HepG2 (cell line): ENCODE measurements around the gene RTN4RL2. TPM values are rescaled to one million over a fixed set of nuclear protein-coding genes. Genes with fewer than 3 reads are reported as not detected.
A peak's percentile ranks its signal among the peaks of the same experiment; 100 is the strongest.

Experiments
- ERF ChIP-seq: IDR thresholded peaks from 2 replicates; pipeline ENCODE4 v1.6.1; 2018; ENCODE audit warnings: missing biosample characterization, missing genetic modification reagents
- HMG20B ChIP-seq: conservative IDR thresholded peaks from 2 replicates; pipeline ENCODE4 v1.6.1; 2016; ENCODE audit warnings: missing genetic modification reagents, missing compliant biosample characterization
- NCOA5 ChIP-seq: sonication (generic); formaldehyde crosslinking; IDR thresholded peaks from 2 replicates; pipeline ENCODE4 v1.4.0; 2020; ENCODE audit warnings: missing genetic modification reagents
- NFATC3 ChIP-seq: sonication (generic); formaldehyde crosslinking; IDR thresholded peaks from 2 replicates; pipeline ENCODE4 v1.5.1; 2020; ENCODE audit warnings: mild to moderate bottlenecking, missing genetic modification reagents
- TEF ChIP-seq: sonication (generic); formaldehyde crosslinking; IDR thresholded peaks from 2 replicates; pipeline ENCODE4 v1.5.0; 2020; ENCODE audit warnings: missing genetic modification reagents
- THAP8 ChIP-seq: sonication (generic); formaldehyde crosslinking; IDR thresholded peaks from 2 replicates; pipeline ENCODE4 v1.5.1; 2020; ENCODE audit warnings: missing genetic modification reagents, mild to moderate bottlenecking, borderline replicate concordance
- ZNF609 ChIP-seq: sonication (generic); formaldehyde crosslinking; IDR thresholded peaks from 2 replicates; pipeline ENCODE4 v1.4.0; 2020; ENCODE audit warnings: mild to moderate bottlenecking, missing genetic modification reagents, borderline replicate concordance
- ZNF644 ChIP-seq: IDR thresholded peaks from 2 replicates; pipeline ENCODE4 v1.6.1; 2016; ENCODE audit warnings: low read depth
- ZNF674 ChIP-seq: sonication (generic); formaldehyde crosslinking; IDR thresholded peaks from 2 replicates; pipeline ENCODE4 v1.5.0; 2020; ENCODE audit warnings: low read depth, mild to moderate bottlenecking, missing genetic modification reagents
- polyA plus RNA-seq, 8 experiments: library from polyadenylated mRNA; depleted of rRNA in 3 of 8; stranded (reverse) in 7 of 8; unstranded in 1 of 8; fragments of >200 nt; fragmentation: Illumina TruSeq in 4 of 8; extraction: Trizol in 4 of 8; gene quantifications; 2 replicates each; pipeline versions ENCODE4 v1.2.1 to v1.2.3, GENCODE V29; 2011 to 2016; ENCODE audit warnings: low read depth in 4 of 8, missing spikeins in 1 of 8, mixed read lengths in 1 of 8; ENCODE audit not compliant: insufficient read depth in 1 of 8
- total RNA-seq, 5 experiments: library from RNA; depleted of rRNA; stranded (reverse); fragments of >200 nt; fragmentation: Illumina TruSeq; extraction: Trizol; gene quantifications; 2 replicates each; pipeline ENCODE4 v1.2.3, GENCODE V29; 2016; ENCODE audit warnings: low read depth in 1 of 5
- TF ChIP-seq, protein P1 (sequence below), 2 experiments: fragments of 450-650 bp in 1 of 2; sonication (generic) in 1 of 2; formaldehyde crosslinking in 1 of 2; IDR thresholded peaks; 2 replicates each; pipeline versions ENCODE4 v1.6.1 to v1.8.0; 2016 to 2022; ENCODE audit warnings: antibody characterized with exemption in 1 of 2, mild to moderate bottlenecking in 1 of 2, missing genetic modification reagents in 1 of 2
- TF ChIP-seq, protein P2 (sequence below): sonication (generic); formaldehyde crosslinking; IDR thresholded peaks from 2 replicates; pipeline ENCODE4 v1.8.0; 2022; ENCODE audit warnings: low read depth, missing genetic modification reagents

RTN4RL2 gene
- total and polyA plus RNA-seq, 2 of the 13 experiments (the other 11 are each of a cell fraction or from before 2014, with no cell fraction given), result 1.3 to 4.3 TPM

DNA sequence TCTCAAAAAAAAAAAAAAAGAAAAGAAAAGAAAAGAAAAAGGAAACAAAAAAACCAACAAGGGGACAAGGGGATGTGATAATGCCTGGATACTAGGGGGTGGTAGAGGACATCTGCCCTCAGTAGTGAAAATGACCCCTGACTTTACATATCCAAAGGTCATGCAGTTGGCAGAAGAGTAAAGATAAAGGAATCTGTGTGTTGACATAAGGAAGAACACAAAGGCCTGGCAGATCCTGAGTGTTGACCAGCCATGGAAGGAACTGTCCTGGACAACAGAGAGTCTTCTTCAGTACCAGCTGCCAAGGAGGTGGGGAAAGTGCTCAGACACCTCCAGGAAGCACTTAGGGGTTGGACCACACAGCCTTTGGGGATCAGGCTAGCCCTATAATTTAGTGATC lies 42.5 kb downstream of the RTN4RL2 start (continued):
- TF ChIP-seq, protein P1, sequence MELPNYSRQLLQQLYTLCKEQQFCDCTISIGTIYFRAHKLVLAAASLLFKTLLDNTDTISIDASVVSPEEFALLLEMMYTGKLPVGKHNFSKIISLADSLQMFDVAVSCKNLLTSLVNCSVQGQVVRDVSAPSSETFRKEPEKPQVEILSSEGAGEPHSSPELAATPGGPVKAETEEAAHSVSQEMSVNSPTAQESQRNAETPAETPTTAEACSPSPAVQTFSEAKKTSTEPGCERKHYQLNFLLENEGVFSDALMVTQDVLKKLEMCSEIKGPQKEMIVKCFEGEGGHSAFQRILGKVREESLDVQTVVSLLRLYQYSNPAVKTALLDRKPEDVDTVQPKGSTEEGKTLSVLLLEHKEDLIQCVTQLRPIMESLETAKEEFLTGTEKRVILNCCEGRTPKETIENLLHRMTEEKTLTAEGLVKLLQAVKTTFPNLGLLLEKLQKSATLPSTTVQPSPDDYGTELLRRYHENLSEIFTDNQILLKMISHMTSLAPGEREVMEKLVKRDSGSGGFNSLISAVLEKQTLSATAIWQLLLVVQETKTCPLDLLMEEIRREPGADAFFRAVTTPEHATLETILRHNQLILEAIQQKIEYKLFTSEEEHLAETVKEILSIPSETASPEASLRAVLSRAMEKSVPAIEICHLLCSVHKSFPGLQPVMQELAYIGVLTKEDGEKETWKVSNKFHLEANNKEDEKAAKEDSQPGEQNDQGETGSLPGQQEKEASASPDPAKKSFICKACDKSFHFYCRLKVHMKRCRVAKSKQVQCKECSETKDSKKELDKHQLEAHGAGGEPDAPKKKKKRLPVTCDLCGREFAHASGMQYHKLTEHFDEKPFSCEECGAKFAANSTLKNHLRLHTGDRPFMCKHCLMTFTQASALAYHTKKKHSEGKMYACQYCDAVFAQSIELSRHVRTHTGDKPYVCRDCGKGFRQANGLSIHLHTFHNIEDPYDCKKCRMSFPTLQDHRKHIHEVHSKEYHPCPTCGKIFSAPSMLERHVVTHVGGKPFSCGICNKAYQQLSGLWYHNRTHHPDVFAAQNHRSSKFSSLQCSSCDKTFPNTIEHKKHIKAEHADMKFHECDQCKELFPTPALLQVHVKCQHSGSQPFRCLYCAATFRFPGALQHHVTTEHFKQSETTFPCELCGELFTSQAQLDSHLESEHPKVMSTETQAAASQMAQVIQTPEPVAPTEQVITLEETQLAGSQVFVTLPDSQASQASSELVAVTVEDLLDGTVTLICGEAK (IDR thresholded peaks at IDR 0.05), result no peak
- TF ChIP-seq, protein P1 (CRISPR knock-in tag; IDR thresholded peaks at IDR 0.05), result no peak
- no peak for TF ChIP-seq ZNF674
- no peak for TF ChIP-seq THAP8
- no peak for TF ChIP-seq NCOA5
- TF ChIP-seq ERF (CRISPR knock-in tag), result peak; percentile 44; the same call in 1 of the 2 replicates
- peak; percentile 42; the same call in 1 of the 2 replicates for TF ChIP-seq HMG20B (CRISPR knock-in tag)
- TF ChIP-seq ZNF644 (CRISPR knock-in tag), result 0 out of 2 replicates have a peak, but pooled peaks have one; percentile 14
- no peak for TF ChIP-seq NFATC3
- TF ChIP-seq ZNF609 (CRISPR knock-in tag), result 0 out of 2 replicates have a peak, but pooled peaks have one; percentile 39
- TF ChIP-seq, protein P2, sequence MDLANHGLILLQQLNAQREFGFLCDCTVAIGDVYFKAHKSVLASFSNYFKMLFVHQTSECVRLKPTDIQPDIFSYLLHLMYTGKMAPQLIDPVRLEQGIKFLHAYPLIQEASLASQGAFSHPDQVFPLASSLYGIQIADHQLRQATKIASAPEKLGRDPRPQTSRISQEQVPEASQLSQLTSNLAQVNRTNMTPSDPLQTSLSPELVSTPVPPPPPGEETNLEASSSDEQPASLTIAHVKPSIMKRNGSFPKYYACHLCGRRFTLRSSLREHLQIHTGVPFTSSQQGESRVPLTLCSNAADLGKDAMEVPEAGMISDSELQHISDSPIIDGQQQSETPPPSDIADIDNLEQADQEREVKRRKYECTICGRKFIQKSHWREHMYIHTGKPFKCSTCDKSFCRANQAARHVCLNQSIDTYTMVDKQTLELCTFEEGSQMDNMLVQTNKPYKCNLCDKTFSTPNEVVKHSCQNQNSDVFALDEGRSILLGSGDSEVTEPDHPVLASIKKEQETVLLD, result no peak
- TF ChIP-seq TEF (CRISPR knock-in tag), result no peak
